ENCODE measurements around the gene NMUR1.

DNA sequence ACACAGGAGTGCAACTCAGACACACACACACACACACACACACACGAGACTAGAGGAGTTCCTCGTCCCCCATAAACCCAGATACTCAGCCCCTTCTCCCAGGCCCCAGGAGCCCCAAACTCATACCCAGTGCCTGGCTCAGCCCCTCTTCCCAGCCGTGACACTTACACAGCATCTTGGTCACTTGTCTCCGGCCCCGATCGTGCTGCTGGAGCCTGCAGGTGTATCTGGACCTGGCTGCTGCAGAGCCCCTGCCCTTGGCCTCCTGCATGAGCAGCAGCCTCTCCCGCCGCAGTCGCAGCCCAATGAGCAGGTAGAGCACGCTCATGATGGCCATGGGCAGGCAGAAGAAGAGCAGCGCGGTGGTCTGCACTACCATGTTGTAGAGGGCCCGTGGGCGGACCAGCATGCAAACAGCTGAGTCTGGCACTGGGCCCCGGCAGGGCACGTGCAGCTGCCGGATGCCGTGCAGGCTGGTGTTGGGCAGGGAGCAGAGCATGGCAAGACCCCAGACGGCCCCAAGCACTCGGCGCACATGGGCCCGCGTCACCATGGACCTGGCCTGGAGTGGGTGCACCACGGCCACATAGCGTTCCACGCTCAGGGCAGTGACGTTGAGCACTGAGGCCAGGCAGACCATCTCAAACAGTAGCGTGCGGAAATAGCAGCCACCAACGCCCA, 2.1 kb downstream of the NMUR1 start:
- TF ChIP-seq EZH2 (IDR thresholded peaks at IDR 0.05; ENCODE audit: borderline replicate concordance, low read depth, low read length, severe bottlenecking) (no peak), JUN (IDR thresholded peaks at IDR 0.05; ENCODE audit: borderline replicate concordance, insufficient read depth, insufficient read length, low read depth) (no peak), POLR2A (IDR thresholded peaks at IDR 0.05; ENCODE audit: low read depth, low read length) (no peak), MYC (IDR thresholded peaks at IDR 0.05; ENCODE audit: low read depth, low read length) (no peak), POLR2AphosphoS5 (IDR thresholded peaks at IDR 0.05; ENCODE audit: insufficient read depth, low read depth, low read length) (no peak)
- TF ChIP-seq, protein P1, sequence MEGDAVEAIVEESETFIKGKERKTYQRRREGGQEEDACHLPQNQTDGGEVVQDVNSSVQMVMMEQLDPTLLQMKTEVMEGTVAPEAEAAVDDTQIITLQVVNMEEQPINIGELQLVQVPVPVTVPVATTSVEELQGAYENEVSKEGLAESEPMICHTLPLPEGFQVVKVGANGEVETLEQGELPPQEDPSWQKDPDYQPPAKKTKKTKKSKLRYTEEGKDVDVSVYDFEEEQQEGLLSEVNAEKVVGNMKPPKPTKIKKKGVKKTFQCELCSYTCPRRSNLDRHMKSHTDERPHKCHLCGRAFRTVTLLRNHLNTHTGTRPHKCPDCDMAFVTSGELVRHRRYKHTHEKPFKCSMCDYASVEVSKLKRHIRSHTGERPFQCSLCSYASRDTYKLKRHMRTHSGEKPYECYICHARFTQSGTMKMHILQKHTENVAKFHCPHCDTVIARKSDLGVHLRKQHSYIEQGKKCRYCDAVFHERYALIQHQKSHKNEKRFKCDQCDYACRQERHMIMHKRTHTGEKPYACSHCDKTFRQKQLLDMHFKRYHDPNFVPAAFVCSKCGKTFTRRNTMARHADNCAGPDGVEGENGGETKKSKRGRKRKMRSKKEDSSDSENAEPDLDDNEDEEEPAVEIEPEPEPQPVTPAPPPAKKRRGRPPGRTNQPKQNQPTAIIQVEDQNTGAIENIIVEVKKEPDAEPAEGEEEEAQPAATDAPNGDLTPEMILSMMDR (IDR thresholded peaks at IDR 0.05; ENCODE audit: extremely low read depth in 1 of 2, insufficient read depth in 1 of 2, low read depth in 1 of 2, low read length in 2 of 2), result no peak
